OCI-LY1 (cell line): ENCODE measurements around the gene SLC12A5.

ENCODE experiments used
- EZH2 ChIP-seq: fragments of 200-600 bp; sonication (generic), shearing (Covaris generic); IDR thresholded peaks from 2 replicates; pipeline ENCODE4 v1.8.0; 2017; ENCODE audit warnings: borderline replicate concordance, mixed run types, mild to moderate bottlenecking, antibody characterized with exemption, low read length, moderate library complexity, mixed read lengths
- TF ChIP-seq, protein P1 (sequence below): fragments of 200-600 bp; sonication (generic), shearing (Covaris generic); IDR thresholded peaks from 2 replicates; pipeline ENCODE4 v1.5.1; 2017; ENCODE audit warnings: mild to moderate bottlenecking, antibody characterized with exemption, low read length, moderate library complexity, mixed read lengths

DNA sequence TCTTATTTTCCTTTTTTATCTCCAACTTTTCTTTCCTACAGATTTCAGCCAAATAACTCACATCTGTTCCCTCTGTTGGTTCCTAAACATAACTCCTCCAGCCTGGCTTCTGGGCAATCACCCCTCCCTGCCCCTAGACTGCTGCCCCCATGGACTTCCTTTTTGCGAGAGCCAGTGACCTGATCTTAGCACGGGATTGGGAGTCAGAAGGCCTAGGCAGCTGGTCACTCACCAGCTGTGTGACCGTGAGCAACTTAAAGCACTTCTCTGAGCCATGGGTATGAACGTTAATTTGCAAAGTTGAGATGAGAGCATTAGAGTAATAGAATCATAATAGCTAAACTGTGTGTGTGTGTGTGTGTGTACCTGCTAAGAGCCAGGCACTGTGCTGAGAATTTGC, 24.8 kb upstream of the SLC12A5 start:
- TF ChIP-seq EZH2, result no peak
- TF ChIP-seq, protein P1, sequence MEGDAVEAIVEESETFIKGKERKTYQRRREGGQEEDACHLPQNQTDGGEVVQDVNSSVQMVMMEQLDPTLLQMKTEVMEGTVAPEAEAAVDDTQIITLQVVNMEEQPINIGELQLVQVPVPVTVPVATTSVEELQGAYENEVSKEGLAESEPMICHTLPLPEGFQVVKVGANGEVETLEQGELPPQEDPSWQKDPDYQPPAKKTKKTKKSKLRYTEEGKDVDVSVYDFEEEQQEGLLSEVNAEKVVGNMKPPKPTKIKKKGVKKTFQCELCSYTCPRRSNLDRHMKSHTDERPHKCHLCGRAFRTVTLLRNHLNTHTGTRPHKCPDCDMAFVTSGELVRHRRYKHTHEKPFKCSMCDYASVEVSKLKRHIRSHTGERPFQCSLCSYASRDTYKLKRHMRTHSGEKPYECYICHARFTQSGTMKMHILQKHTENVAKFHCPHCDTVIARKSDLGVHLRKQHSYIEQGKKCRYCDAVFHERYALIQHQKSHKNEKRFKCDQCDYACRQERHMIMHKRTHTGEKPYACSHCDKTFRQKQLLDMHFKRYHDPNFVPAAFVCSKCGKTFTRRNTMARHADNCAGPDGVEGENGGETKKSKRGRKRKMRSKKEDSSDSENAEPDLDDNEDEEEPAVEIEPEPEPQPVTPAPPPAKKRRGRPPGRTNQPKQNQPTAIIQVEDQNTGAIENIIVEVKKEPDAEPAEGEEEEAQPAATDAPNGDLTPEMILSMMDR, result no peak
